Measurements from ENCODE around the gene RPN2.

RPN2 gene

GRCh38 chr20:37198932-37199660, 20.0 kb downstream of the RPN2 start:
- TF ChIP-seq CTCF (IDR thresholded peaks at IDR 0.05): no peak

- TF ChIP-seq CTCF (IDR thresholded peaks at IDR 0.05): no peak
Measured at GRCh38 chr20:37200376-37200775, 21.2 kb downstream of the RPN2 start.

- TF ChIP-seq CTCF (IDR thresholded peaks at IDR 0.05): no peak
Measured at GRCh38 chr20:37200926-37201826, 22.0 kb downstream of the RPN2 start.

GRCh38 chr20:37201827-37202162, 22.7 kb downstream of the RPN2 start:
- TF ChIP-seq CTCF (IDR thresholded peaks at IDR 0.05): no peak

DNA sequence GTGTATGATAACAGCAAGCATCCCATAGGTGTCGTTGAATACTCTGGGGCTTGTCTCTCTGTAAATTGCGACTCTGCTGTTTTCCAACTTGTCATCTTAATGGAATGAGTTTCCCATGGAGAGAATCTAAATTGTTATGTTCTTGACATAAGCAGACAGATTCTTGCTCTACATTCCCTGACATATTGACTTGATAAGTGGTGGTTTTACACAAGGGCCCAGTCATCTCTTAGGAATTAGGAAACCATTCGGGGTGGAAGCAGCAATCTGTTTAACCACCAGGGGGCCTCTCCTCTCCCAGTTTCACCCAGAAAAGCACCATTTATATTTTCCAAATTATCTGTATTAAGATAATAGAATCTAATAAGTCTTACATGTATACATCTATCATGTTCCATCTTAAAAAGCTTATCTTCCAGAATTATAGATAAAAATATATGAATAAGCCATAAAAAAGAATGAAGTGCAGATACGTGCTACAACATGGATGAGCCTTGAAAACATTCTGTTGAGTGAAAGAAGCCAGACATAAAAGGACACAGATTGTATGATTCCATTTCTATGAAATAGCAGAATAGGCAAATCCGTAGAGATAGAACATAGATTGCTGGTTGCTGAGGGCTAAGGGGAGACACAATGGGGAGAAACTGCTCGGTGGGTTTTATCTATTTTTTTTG, 23.3 kb downstream of the RPN2 start:
- peak; percentile 84 for TF ChIP-seq CTCF (IDR thresholded peaks at IDR 0.05)

GRCh38 chr20:37204056-37204455, 24.9 kb downstream of the RPN2 start:
- TF ChIP-seq CTCF (IDR thresholded peaks at IDR 0.05): no peak

- no peak for TF ChIP-seq CTCF (IDR thresholded peaks at IDR 0.05)
Measured at GRCh38 chr20:37205130-37205529, 26.0 kb downstream of the RPN2 start.
